Measurements from ENCODE around the gene SMURF1. TPM values are rescaled to one million over a fixed set of nuclear protein-coding genes. Genes with fewer than 3 reads are reported as not detected.

Gene SMURF1
- total and polyA plus RNA-seq, 7 donors, result 8.4 to 18.0 (median 14.1) TPM

DNA sequence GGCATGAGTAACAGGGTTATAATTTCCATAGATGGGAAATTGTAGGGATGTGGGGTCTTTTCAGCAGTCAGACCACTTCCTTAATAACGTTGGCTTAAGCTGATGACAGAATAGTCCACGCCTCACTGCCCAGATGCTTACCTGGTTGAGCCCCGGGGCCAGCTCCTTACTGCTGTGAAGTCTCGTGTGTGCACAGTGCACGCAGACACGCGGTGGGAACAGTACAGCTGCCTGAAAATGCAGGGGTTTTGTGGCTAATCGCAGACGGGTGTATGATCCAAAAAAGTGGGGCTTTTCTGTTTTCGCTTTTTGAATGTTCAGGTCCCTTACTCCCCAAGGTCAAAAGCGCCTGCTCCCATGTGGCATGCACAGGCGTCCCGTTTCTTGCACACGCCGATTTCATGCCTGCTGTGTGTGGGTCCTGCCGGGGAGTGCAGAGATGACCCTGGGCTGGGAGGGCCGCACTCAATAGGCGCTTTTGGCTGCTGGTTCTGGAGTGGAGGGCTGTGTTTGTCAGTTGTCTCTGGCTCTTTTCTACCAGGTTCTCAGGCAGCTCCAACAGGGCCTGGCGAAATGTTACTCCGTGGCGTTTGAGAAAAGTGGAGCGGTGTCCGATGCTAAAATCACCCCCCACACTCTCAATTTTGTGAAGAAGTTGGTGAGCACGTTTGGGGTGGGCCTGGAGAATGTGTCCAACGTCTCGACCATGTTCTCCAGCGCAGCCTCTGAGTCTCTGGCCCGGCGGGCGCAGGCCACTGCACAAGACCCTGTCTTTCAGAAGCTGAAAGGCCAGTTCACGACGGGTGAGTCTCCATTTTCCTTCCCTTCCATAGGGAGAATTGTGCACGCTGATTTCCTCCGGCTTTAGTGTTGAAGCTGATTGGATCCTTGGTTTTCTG is 149.6 kb downstream of the SMURF1 start:
- H3K4me3 ChIP-seq, result no peak overlapping the region
- no peaks in the 10 kb centered on the region for H3K9me3 ChIP-seq
- H3K27ac ChIP-seq, result no peak overlapping the region
- TF ChIP-seq, protein P1, sequence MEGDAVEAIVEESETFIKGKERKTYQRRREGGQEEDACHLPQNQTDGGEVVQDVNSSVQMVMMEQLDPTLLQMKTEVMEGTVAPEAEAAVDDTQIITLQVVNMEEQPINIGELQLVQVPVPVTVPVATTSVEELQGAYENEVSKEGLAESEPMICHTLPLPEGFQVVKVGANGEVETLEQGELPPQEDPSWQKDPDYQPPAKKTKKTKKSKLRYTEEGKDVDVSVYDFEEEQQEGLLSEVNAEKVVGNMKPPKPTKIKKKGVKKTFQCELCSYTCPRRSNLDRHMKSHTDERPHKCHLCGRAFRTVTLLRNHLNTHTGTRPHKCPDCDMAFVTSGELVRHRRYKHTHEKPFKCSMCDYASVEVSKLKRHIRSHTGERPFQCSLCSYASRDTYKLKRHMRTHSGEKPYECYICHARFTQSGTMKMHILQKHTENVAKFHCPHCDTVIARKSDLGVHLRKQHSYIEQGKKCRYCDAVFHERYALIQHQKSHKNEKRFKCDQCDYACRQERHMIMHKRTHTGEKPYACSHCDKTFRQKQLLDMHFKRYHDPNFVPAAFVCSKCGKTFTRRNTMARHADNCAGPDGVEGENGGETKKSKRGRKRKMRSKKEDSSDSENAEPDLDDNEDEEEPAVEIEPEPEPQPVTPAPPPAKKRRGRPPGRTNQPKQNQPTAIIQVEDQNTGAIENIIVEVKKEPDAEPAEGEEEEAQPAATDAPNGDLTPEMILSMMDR (IDR thresholded peaks at IDR 0.05), result no peak
- TF ChIP-seq POLR2A (IDR thresholded peaks at IDR 0.05), result no peak
- TF ChIP-seq EP300 (IDR thresholded peaks at IDR 0.05), result no peak
- peaks cover 46 to 93% (median 65%) of the 10 kb centered on the region in 4 donors for H3K36me3 ChIP-seq
- intact Hi-C loops (cut with DNase I), result no loop called here
- DNase-seq, result no peak
- H3K4me1 ChIP-seq, result no peaks in the 10 kb centered on the region
- no peaks in the 10 kb centered on the region for H3K27me3 ChIP-seq
- WGBS, 2 donors, result 94 to 95% methylated on average over 34 of the region's 34 CpGs

DNA sequence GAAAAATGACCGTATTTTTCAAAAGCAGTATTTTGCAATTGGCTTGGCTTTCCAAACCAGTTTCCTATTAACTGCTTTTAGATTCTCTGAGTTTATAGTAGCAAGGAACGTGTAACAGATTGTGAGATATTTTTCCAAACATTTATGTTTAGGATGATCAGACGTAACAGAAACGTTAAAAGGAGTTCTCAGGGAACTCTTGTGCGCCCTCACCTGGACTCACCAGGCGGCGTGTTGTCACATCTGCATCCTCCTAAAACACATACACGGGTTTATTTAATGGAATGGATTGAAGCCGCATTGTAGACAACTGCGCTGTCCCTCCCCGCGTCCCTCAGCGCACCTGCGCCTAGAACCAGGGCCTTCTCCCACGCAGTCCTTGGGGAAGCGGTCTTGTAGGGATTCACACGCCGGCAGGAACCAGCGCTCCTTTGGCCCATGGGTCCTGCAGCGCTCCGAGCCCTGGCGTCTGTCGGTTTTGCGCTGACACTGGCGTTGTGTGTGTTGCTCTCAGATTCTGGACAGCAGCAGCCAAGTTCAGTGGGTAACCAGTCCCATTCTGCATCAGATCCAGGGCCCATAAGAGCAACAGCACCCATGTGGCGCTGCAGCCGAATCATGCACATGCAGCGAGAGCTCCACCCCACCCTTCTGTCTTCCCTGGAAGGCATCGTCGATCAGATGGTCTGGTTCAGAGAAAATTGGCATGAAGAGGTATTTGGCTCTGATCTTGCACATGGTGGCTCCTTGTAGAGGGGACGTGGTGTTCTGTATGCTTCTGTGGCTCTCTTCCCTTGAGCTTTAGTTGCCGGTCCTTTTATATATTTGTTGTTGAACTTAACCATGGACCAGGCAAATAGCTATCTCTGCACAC is 150.6 kb downstream of the SMURF1 start:
- TF ChIP-seq POLR2A (IDR thresholded peaks at IDR 0.05) (no peak), EP300 (IDR thresholded peaks at IDR 0.05) (no peak), POLR2AphosphoS5 (IDR thresholded peaks at IDR 0.05) (no peak)
- TF ChIP-seq, protein P1 (IDR thresholded peaks at IDR 0.05), result no peak

DNA sequence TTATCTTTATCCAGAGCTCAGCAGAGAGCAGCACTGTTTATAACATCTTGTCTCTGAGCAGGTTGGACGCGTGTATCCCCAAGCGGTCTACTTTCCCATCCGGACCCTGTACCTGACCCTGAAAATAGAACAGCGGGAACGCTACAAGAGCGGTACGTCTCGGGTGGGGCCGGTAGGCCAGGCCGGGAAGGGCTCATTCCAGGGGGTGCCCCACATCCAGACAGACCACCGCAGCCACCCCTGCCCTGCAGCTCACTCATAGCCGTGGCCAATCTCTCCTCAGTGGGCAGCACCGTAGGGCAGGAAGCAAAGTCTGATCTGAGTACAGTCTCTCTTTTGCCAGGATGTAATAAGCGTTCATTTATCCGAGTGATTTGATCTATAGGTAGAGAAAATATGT is 151.8 kb downstream of the SMURF1 start:
- Histone ChIP-seq H3K27ac (no peak overlapping the region), H3K36me3 (peaks cover 54 to 100% (median 67%) of the 10 kb centered on the region in 4 donors), H3K27me3 (no peaks in the 10 kb centered on the region), H3K4me3 (no peak overlapping the region), H3K4me1 (no peaks in the 10 kb centered on the region), H3K9me3 (no peaks in the 10 kb centered on the region)
- WGBS, 2 donors, result 96 to 97% methylated on average over 16 of the region's 16 CpGs
- peak; percentile 9 for DNase-seq
- intact Hi-C loops (cut with DNase I), result no loop called here
- TF ChIP-seq, protein P1 (IDR thresholded peaks at IDR 0.05), result no peak
- TF ChIP-seq POLR2A (IDR thresholded peaks at IDR 0.05) (no peak), EP300 (IDR thresholded peaks at IDR 0.05) (no peak), POLR2AphosphoS5 (IDR thresholded peaks at IDR 0.05) (no peak)

More for the DNA sequence above, 150.6 kb downstream of the SMURF1 start:
- no peaks in the 10 kb centered on the region for H3K4me1 ChIP-seq
- H3K9me3 ChIP-seq, result no peaks in the 10 kb centered on the region
- no peak overlapping the region for H3K4me3 ChIP-seq
- 94 to 96% methylated on average over 32 of the region's 32 CpGs for WGBS, 2 donors
- peak; percentile 39 for DNase-seq
- H3K27me3 ChIP-seq, result no peaks in the 10 kb centered on the region
- intact Hi-C loops (cut with DNase I), result no loop called here
- H3K27ac ChIP-seq, result no peak overlapping the region
- peaks cover 54 to 94% (median 67%) of the 10 kb centered on the region in 4 donors for H3K36me3 ChIP-seq

DNA sequence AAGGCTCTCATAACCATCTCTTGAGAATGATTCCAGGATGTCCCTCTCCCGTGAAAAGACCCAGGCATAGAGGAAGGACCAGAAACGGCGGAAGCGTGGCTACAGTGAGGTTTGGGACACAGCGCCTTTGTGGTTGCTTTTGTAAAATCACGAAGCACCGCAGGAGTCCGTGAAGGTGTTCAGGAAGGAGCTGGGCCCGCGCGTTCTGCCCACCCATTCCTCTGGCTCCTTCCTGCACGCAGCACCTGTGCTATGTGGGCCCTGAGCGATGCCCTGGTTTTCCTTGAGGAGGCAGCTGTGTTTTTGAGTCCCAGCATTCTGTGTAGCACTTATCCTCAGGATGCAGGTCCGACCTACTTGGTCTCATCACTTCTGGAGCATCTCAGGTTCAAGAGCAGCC is 152.8 kb downstream of the SMURF1 start:
- intact Hi-C loops (cut with DNase I), result no loop called here
- WGBS, 2 donors, result 96% methylated on average over 14 of the region's 14 CpGs
- TF ChIP-seq EP300 (IDR thresholded peaks at IDR 0.05) (no peak), POLR2AphosphoS5 (IDR thresholded peaks at IDR 0.05) (no peak), POLR2A (IDR thresholded peaks at IDR 0.05) (no peak)
- TF ChIP-seq, protein P1 (IDR thresholded peaks at IDR 0.05), result no peak
- Histone ChIP-seq H3K9me3 (no peaks in the 10 kb centered on the region), H3K36me3 (peaks cover 54 to 99% (median 70%) of the 10 kb centered on the region in 4 donors), H3K27ac (no peak overlapping the region), H3K4me1 (no peaks in the 10 kb centered on the region), H3K27me3 (no peaks in the 10 kb centered on the region), H3K4me3 (no peak overlapping the region)
- peak; percentile 48 for DNase-seq

All from sigmoid colon (tissue), 7 donors.